PFSK-1 (cell line): ENCODE results near the gene GRB10.

ENCODE experiments used
- POLR2AphosphoS5 ChIP-seq: IDR thresholded peaks from 2 replicates; pipeline ENCODE4 v1.6.1; 2012; ENCODE audit warnings: low read depth, mild to moderate bottlenecking, control low read depth, low read length, moderate library complexity
- REST ChIP-seq, 2 experiments: IDR thresholded peaks; 2 replicates each; pipeline versions ENCODE4 v1.6.1 to v1.8.0; 2011 to 2012; ENCODE audit warnings: low read depth in 2 of 2, low read length in 2 of 2, control low read depth in 1 of 2, inconsistent platforms in 1 of 2, mild to moderate bottlenecking in 1 of 2, moderate library complexity in 1 of 2; ENCODE audit not compliant: insufficient read depth in 1 of 2
- SIN3A ChIP-seq: IDR thresholded peaks from 2 replicates; pipeline ENCODE4 v1.6.1; 2012; ENCODE audit warnings: mild to moderate bottlenecking, low read length, moderate library complexity, borderline replicate concordance; ENCODE audit not compliant: insufficient read depth
- TAF1 ChIP-seq: IDR thresholded peaks from 2 replicates; pipeline ENCODE4 v1.6.1; 2012; ENCODE audit warnings: low read length, control low read depth, borderline replicate concordance; ENCODE audit not compliant: insufficient read depth

- TF ChIP-seq SIN3A (no peak), REST (IDR thresholded peaks at IDR 0.05; ENCODE audit: insufficient read depth in 1 of 2, low read depth in 2 of 2, low read length in 2 of 2) (no peak), POLR2AphosphoS5 (no peak), TAF1 (no peak)
Observed at GRCh38 chr7:50742401-50742800, 40.3 kb downstream of the GRB10 start.
